ENCODE measurements around the gene STAT3. TPM values are rescaled to one million over a fixed set of nuclear protein-coding genes. Genes with fewer than 3 reads are reported as not detected.
A peak's percentile ranks its signal among the peaks of the same experiment; 100 is the strongest.
"Not testable (repeated sequence)": the region's sequence is repeated elsewhere in the genome, so short reads cannot be mapped to it uniquely, and the experiment has no call there.

The STAT3 gene
- total and polyA plus RNA-seq, 2 of the 13 experiments (the other 11 are each of a cell fraction or from before 2014, with no cell fraction given): 61.8 to 62.4 TPM

DNA sequence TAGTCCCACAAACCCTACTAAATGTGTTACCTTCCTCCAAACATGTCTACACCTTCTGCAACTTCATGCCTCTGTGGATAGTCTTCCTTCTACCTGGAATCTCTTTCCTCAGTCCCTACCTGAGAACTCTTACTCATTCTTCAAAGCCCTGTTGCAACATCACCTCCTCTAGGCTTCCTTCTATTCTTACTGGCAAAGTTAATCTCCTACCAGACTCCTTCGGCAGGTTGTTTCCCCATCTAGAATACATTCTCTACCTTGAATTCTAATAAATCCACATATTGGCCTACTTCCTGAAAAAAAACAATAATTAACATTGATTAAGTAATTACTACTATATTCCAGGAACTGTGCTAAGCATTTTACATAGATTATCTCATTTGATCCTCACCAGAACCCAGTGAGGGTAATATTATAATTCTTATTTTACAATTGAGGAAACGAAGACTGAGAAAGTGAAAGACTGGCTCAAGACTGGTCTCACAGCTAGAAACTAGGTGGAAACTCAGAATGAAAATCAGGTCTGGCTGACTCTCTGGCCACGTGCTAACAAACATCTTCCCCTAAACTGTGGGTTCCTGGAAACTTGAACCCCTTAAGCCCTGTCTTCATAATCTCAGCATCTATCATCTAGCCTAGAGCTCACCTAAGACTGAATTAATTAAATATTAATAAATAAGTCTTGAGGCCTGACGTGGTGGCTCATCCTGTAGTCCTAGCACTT is 4.6 kb upstream of the STAT3 start:
- Histone ChIP-seq H3K27ac (ENCODE audit: extremely low read length, insufficient read depth, low read length) (no peak overlapping the region), H3K9ac (ENCODE audit: insufficient read depth, low read depth, low read length) (no peak overlapping the region), H3K36me3 (replicated peaks in 1 of 2; ENCODE audit: control insufficient read depth in 1 of 2, insufficient read depth in 2 of 2, low read length in 2 of 2) (no peaks in the 10 kb centered on the region), H2AFZ (ENCODE audit: low read length) (no peak overlapping the region), H3K9me3 (ENCODE audit: low read length) (no peaks in the 10 kb centered on the region), H3K4me1 (ENCODE audit: insufficient read depth, low read length) (peaks cover 56% of the 10 kb centered on the region), H3K27me3 (ENCODE audit: control insufficient read depth in 1 of 2, insufficient read depth in 2 of 2, low read length in 2 of 2) (no peaks in the 10 kb centered on the region; a peak in 1 of 5 replicates), H4K20me1 (ENCODE audit: insufficient read depth, low read length) (no peaks in the 10 kb centered on the region), H3K79me2 (ENCODE audit: insufficient read depth, low read length) (peaks cover 2% of the 10 kb centered on the region), H3K4me3 (replicated peaks in 1 of 3; ENCODE audit: insufficient read depth in 1 of 3, low read depth in 2 of 3, low read length in 3 of 3) (no peak overlapping the region), H3K4me2 (ENCODE audit: low read depth, low read length) (peak overlapping the region; percentile 16; the same call in 1 of the 2 replicates)
- ATAC-seq (no peak), FAIRE-seq (peak; percentile 37), DNase-seq (ENCODE audit: low spot score) (no peak)
- intact Hi-C loops (cut with micrococcal nuclease; ENCODE audit: unreplicated experiment) (no loop called here), in situ Hi-C loops (cut with HindIII; ENCODE audit: extremely low pct_ligation_motif_present, low pct_unique_long_range_greater_than_20kb) (no loop called here)
- TF ChIP-seq PHB2 (IDR thresholded peaks at IDR 0.05; ENCODE audit: partially characterized antibody) (no peak), CEBPB (IDR thresholded peaks at IDR 0.05; ENCODE audit: borderline replicate concordance, low read depth, low read length) (peak; percentile 38; the same call in 1 of the 2 replicates), CEBPG (CRISPR knock-in tag; IDR thresholded peaks at IDR 0.05) (peak; percentile 16; the same call in 1 of the 2 replicates)
- POLR2A ChIA-PET: no interaction called here
- 52% methylated on average over 4 of the region's 4 CpGs for WGBS (ENCODE audit: low lambda C conversion rate)
- CTCF ChIA-PET (ENCODE audit: low intra/inter-chr PET ratio, low total read pairs): no interaction called here
- BruUV-seq (replicated peaks): no TSS peak

DNA sequence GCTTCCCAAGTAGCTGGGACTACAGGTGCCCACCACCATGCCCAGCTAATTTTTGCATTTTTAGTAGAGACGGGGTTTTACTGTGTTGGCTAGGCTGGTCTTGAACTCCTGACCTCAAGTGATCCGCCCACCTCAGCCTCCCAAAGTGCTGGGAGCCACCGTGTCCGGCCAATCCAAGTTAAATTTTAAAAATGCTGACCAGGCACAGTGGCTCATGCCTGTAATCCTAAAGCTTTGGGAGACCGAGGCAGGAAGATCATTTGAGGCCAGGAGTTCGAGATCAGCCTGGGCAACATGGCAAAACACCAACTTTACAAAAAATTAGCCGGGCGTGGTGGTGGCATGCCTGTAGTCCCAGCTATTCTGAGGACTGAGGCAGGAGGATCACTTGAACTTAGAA is 3.2 kb upstream of the STAT3 start:
- H3K9ac ChIP-seq (ENCODE audit: insufficient read depth, low read depth, low read length); POLR2A ChIA-PET; BruUV-seq (replicated peaks); H3K4me2 ChIP-seq (ENCODE audit: low read depth, low read length); CTCF ChIA-PET (ENCODE audit: low intra/inter-chr PET ratio, low total read pairs); H3K9me3 ChIP-seq (ENCODE audit: low read length); intact Hi-C loops (cut with micrococcal nuclease; ENCODE audit: unreplicated experiment); H2AFZ ChIP-seq (ENCODE audit: low read length); H3K27me3 ChIP-seq (ENCODE audit: control insufficient read depth in 1 of 2, insufficient read depth in 2 of 2, low read length in 2 of 2); ATAC-seq; FAIRE-seq; H3K36me3 ChIP-seq (replicated peaks in 1 of 2; ENCODE audit: control insufficient read depth in 1 of 2, insufficient read depth in 2 of 2, low read length in 2 of 2); DNase-seq (ENCODE audit: low spot score); H3K4me3 ChIP-seq (replicated peaks in 1 of 3; ENCODE audit: insufficient read depth in 1 of 3, low read depth in 2 of 3, low read length in 3 of 3); H3K27ac ChIP-seq (ENCODE audit: extremely low read length, insufficient read depth, low read length); in situ Hi-C loops (cut with HindIII; ENCODE audit: extremely low pct_ligation_motif_present, low pct_unique_long_range_greater_than_20kb): not testable (repeated sequence)
- H4K20me1 ChIP-seq (ENCODE audit: insufficient read depth, low read length): peaks cover 14% of the 10 kb centered on the region
- H3K79me2 ChIP-seq (ENCODE audit: insufficient read depth, low read length): peaks cover 16% of the 10 kb centered on the region
- WGBS (ENCODE audit: low lambda C conversion rate): 75% methylated on average over 8 of the region's 8 CpGs
- H3K4me1 ChIP-seq (ENCODE audit: insufficient read depth, low read length): peaks cover 62% of the 10 kb centered on the region
- TF ChIP-seq MAFK (conservative IDR thresholded peaks at IDR 0.05 in 1 of 2, IDR thresholded peaks at IDR 0.05 in 1 of 2; ENCODE audit: low read length in 2 of 2) (peak; percentile 74 to 82), MAFF (IDR thresholded peaks at IDR 0.05; ENCODE audit: low read depth, low read length) (peak; percentile 62; the same call in 1 of the 2 replicates)
